HepG2 (cell line): ENCODE data around the gene PTGES3. TPM values are rescaled to one million over a fixed set of nuclear protein-coding genes. Genes with fewer than 3 reads are reported as not detected.

Experiments
- ATAC-seq: fragments of 200-7000 bp; cut with Tn5 transposase; 3 replicates; pipeline ENCODE4 v1.9.1; 2020; ENCODE audit warnings: mild to moderate bottlenecking, moderate library complexity
- BruUV-seq: library from RNA; stranded (reverse); fragments of 400-500 nt; replicated peaks from 2 replicates; lab custom pipeline; 2021; lab: Mats Ljungman, UMichigan
- CTCF ChIA-PET: fragments of 300-600 bp; formaldehyde crosslinking; extraction: SDS; loops from one replicate; lab custom pipeline; 2021; ENCODE audit warnings: low total read pairs, inconsistent platforms, low intra/inter-chr PET ratio; lab: Yijun Ruan, JAX
- POLR2A ChIA-PET: fragments of 350-600 bp; sonication (Branson Sonifier 250); formaldehyde crosslinking; loops from one replicate; lab custom pipeline; 2020; ENCODE audit warnings: antibody characterized with exemption, inconsistent platforms; lab: Yijun Ruan, JAX
- DNase-seq: peaks from one replicate; pipeline ENCODE4 v3.0.0-alpha.2; 2015; ENCODE audit warnings: low spot score
- FAIRE-seq: peaks from 3 replicates; lab custom pipeline; 2011; peaks lifted over from hg19 to GRCh38; lab: Jason Lieb, UNC
- H2AFZ ChIP-seq: one replicate; pipeline ENCODE4 v1.6.1; 2011; ENCODE audit warnings: low read length, inconsistent platforms
- H3K27ac ChIP-seq: fragments of 300-600 bp; 3 replicates; pipeline ENCODE4 v1.8.0; 2011; ENCODE audit warnings: mixed run types, mild to moderate bottlenecking, mixed read lengths, low read length, inconsistent platforms; ENCODE audit not compliant: insufficient read depth; ENCODE audit errors: extremely low read length
- H3K27me3 ChIP-seq, 2 experiments: fragments of 200-600 bp in 1 of 2; 2 replicates in 1 of 2; 3 replicates in 1 of 2; pipeline versions ENCODE4 v1.6.0 to v1.8.0; 2011; ENCODE audit warnings: low read length in 2 of 2, mild to moderate bottlenecking in 2 of 2, moderate library complexity in 2 of 2, inconsistent platforms in 1 of 2; ENCODE audit not compliant: insufficient read depth in 2 of 2, control insufficient read depth in 1 of 2
- H3K36me3 ChIP-seq, 2 experiments: fragments of 200-600 bp in 1 of 2; replicated peaks in 1 of 2; 2 replicates in 1 of 2; 3 replicates in 1 of 2; pipeline versions ENCODE4 v1.5.1 to v1.8.0; 2011; ENCODE audit warnings: low read length in 2 of 2, inconsistent platforms in 1 of 2; ENCODE audit not compliant: insufficient read depth in 2 of 2, control insufficient read depth in 1 of 2
- H3K4me1 ChIP-seq: 2 replicates; pipeline ENCODE4 v1.5.1; 2012; ENCODE audit warnings: low read length, inconsistent platforms; ENCODE audit not compliant: insufficient read depth
- H3K4me2 ChIP-seq: 2 replicates; pipeline ENCODE4 v1.6.0; 2011; ENCODE audit warnings: low read depth, low read length, inconsistent platforms
- H3K4me3 ChIP-seq, 3 experiments: fragments of 200-600 bp in 1 of 3; sonication (generic), shearing (Covaris generic) in 1 of 3; replicated peaks in 1 of 3; 2 replicates each; pipeline ENCODE4 v1.5.1; 2011 to 2016; ENCODE audit warnings: low read length in 3 of 3, inconsistent platforms in 2 of 3, low read depth in 2 of 3, mild to moderate bottlenecking in 2 of 3, control low read depth in 1 of 3, mixed read lengths in 1 of 3; ENCODE audit not compliant: insufficient read depth in 1 of 3
- H3K79me2 ChIP-seq: one replicate; pipeline ENCODE4 v1.6.1; 2011; ENCODE audit warnings: low read length, inconsistent platforms; ENCODE audit not compliant: insufficient read depth
- H3K9ac ChIP-seq: 2 replicates; pipeline ENCODE4 v1.6.0; 2011; ENCODE audit warnings: mild to moderate bottlenecking, low read depth, low read length, inconsistent platforms; ENCODE audit not compliant: insufficient read depth
- H3K9me3 ChIP-seq: 2 replicates; pipeline ENCODE4 v1.5.1; 2012; ENCODE audit warnings: mild to moderate bottlenecking, low read length
- H4K20me1 ChIP-seq: 2 replicates; pipeline ENCODE4 v1.6.0; 2011; ENCODE audit warnings: inconsistent platforms, mild to moderate bottlenecking, low read length, moderate library complexity; ENCODE audit not compliant: insufficient read depth
- CCDC6 ChIP-seq: sonication (generic); formaldehyde crosslinking; IDR thresholded peaks from 2 replicates; pipeline ENCODE4 v1.8.1; 2022; ENCODE audit warnings: mild to moderate bottlenecking, missing genetic modification reagents, moderate library complexity
- GATAD1 ChIP-seq: IDR thresholded peaks from 2 replicates; pipeline ENCODE4 v1.6.1; 2016; ENCODE audit warnings: missing genetic modification reagents, missing compliant biosample characterization
- MTA3 ChIP-seq: sonication (generic); formaldehyde crosslinking; IDR thresholded peaks from 2 replicates; pipeline ENCODE4 v1.4.0; 2020; ENCODE audit warnings: missing genetic modification reagents
- NFYB ChIP-seq: sonication (generic); formaldehyde crosslinking; IDR thresholded peaks from 2 replicates; pipeline ENCODE4 v1.4.0; 2020; ENCODE audit warnings: missing genetic modification reagents
- PTBP1 ChIP-seq: fragments of 200-400 bp; formaldehyde crosslinking; IDR thresholded peaks from 2 replicates; pipeline ENCODE4 v1.6.1; 2018; ENCODE audit warnings: low read length, low read depth; ENCODE audit not compliant: poor library complexity, severe bottlenecking
- SAP130 ChIP-seq: IDR thresholded peaks from 2 replicates; pipeline ENCODE4 v1.6.1; 2016; ENCODE audit warnings: low read depth
- SMAD3 ChIP-seq: sonication (generic); formaldehyde crosslinking; IDR thresholded peaks from 2 replicates; pipeline ENCODE4 v1.4.0; 2020; ENCODE audit warnings: missing genetic modification reagents
- THYN1 ChIP-seq: sonication (generic); formaldehyde crosslinking; IDR thresholded peaks from 2 replicates; pipeline ENCODE4 v1.8.1; 2023; ENCODE audit warnings: low read depth, mild to moderate bottlenecking, moderate library complexity, missing genetic modification reagents, borderline replicate concordance
- ZC3H13 ChIP-seq: sonication (generic); formaldehyde crosslinking; IDR thresholded peaks from 2 replicates; pipeline ENCODE4 v1.8.1; 2023; ENCODE audit warnings: mild to moderate bottlenecking, missing genetic modification reagents, moderate library complexity
- ZNF326 ChIP-seq: sonication (generic); formaldehyde crosslinking; IDR thresholded peaks from 2 replicates; pipeline ENCODE4 v1.4.0; 2020; ENCODE audit warnings: missing genetic modification reagents, borderline replicate concordance
- ZNF547 ChIP-seq: sonication (generic); formaldehyde crosslinking; IDR thresholded peaks from 2 replicates; pipeline ENCODE4 v1.5.1; 2020; ENCODE audit warnings: mild to moderate bottlenecking, missing genetic modification reagents
- ZNF572 ChIP-seq: sonication (generic); formaldehyde crosslinking; IDR thresholded peaks from 2 replicates; pipeline ENCODE4 v1.5.1; 2020; ENCODE audit warnings: mild to moderate bottlenecking, missing genetic modification reagents
- ZNF7 ChIP-seq: IDR thresholded peaks from 2 replicates; pipeline ENCODE4 v1.6.1; 2016; ENCODE audit warnings: missing biosample characterization, missing genetic modification reagents
- ZNF772 ChIP-seq: sonication (generic); formaldehyde crosslinking; IDR thresholded peaks from 2 replicates; pipeline ENCODE4 v1.5.0; 2020; ENCODE audit warnings: mild to moderate bottlenecking, missing genetic modification reagents
- WGBS: methylation state at CpG from one replicate; pipeline ENCODE4 v1.1.6; 2017; ENCODE audit warnings: low lambda C conversion rate; 5-methylcytosine and 5-hydroxymethylcytosine counted together
- in situ Hi-C: cut with HindIII; loops from 2 replicates; pipeline ENCODE4 v1.10.0; 2017; ENCODE audit warnings: low pct_unique_long_range_greater_than_20kb; ENCODE audit not compliant: extremely low pct_ligation_motif_present
- intact Hi-C: fragments of 100-400 bp; cut with micrococcal nuclease; formaldehyde crosslinking; loops from one replicate; pipeline ENCODE4 v1.10.0; 2022; ENCODE audit not compliant: unreplicated experiment
- polyA plus RNA-seq, 8 experiments: library from polyadenylated mRNA; depleted of rRNA in 3 of 8; stranded (reverse) in 7 of 8; unstranded in 1 of 8; fragments of >200 nt; fragmentation: Illumina TruSeq in 4 of 8; extraction: Trizol in 4 of 8; gene quantifications; 2 replicates each; pipeline versions ENCODE4 v1.2.1 to v1.2.3, GENCODE V29; 2011 to 2016; ENCODE audit warnings: low read depth in 4 of 8, missing spikeins in 1 of 8, mixed read lengths in 1 of 8; ENCODE audit not compliant: insufficient read depth in 1 of 8
- total RNA-seq, 5 experiments: library from RNA; depleted of rRNA; stranded (reverse); fragments of >200 nt; fragmentation: Illumina TruSeq; extraction: Trizol; gene quantifications; 2 replicates each; pipeline ENCODE4 v1.2.3, GENCODE V29; 2016; ENCODE audit warnings: low read depth in 1 of 5
- TF ChIP-seq, protein P1 (sequence below): sonication (generic); formaldehyde crosslinking; IDR thresholded peaks from 2 replicates; pipeline ENCODE4 v1.8.0; 2023; ENCODE audit warnings: mild to moderate bottlenecking, missing genetic modification reagents
- TF ChIP-seq, protein P2 (sequence below): sonication (generic); formaldehyde crosslinking; IDR thresholded peaks from 2 replicates; pipeline ENCODE4 v1.4.0; 2020; ENCODE audit warnings: missing genetic modification reagents
- TF ChIP-seq, protein P3 (sequence below): sonication (generic); formaldehyde crosslinking; IDR thresholded peaks from 2 replicates; pipeline ENCODE4 v1.5.1; 2020; ENCODE audit warnings: mild to moderate bottlenecking, missing genetic modification reagents
- TF ChIP-seq, protein P4 (sequence below): sonication (generic); formaldehyde crosslinking; conservative IDR thresholded peaks from 2 replicates; pipeline ENCODE4 v1.4.0; 2020; ENCODE audit warnings: missing genetic modification reagents

Gene PTGES3
- total and polyA plus RNA-seq, 2 of the 13 experiments (the other 11 are each of a cell fraction or from before 2014, with no cell fraction given): 54.4 to 159 TPM

DNA sequence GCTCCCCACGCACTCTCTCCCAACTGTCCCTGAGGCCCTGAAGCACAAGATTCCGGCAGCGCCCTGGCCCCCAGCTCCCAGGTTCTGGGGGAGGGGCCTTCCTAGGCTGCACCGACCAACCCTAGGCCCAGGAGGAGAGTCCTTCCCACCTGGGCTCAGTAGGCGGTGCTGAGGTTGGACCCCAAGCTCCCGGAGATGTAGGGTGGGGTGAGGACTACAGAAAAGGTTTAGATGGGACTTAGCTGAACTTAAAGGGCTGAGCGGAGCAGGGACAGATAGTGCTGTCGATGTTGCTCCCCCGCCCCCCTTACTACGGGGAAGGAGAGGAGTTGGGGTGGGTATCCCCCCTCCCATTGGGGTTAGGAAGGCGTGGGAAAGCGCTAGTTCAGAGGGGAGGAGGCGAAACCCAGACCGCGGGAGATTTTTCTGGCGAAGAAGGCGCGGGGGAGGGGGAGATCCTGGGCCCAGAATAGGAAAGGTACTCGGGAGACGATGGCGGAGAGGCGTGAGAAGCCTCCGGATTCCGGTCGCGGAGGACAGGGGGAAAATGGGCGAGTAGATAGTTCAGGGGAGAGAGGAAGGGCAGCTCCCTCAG lies 53.7 kb downstream of the PTGES3 start:
- Histone ChIP-seq H3K4me1 (peaks cover 49% of the 10 kb centered on the region), H3K27me3 (peaks cover 0 to 3% of the 10 kb centered on the region in 2 experiments; a peak in 1 of 5 replicates), H2AFZ (no peak overlapping the region), H3K4me2 (peak overlapping the region; percentile 100), H4K20me1 (no peaks in the 10 kb centered on the region), H3K79me2 (peaks cover 34% of the 10 kb centered on the region), H3K9ac (peak overlapping the region; percentile 77), H3K9me3 (no peaks in the 10 kb centered on the region), H3K27ac (peak overlapping the region; percentile 44), H3K36me3 (peaks cover 0 to 17% of the 10 kb centered on the region in 2 experiments; a peak in 4 of 5 replicates), H3K4me3 (peak overlapping the region; percentile 68 to 92 (median 80))
- BruUV-seq: no TSS peak
- ATAC-seq (peak; percentile 37), DNase-seq (peak; percentile 70), FAIRE-seq (no peak)
- ChIA-PET CTCF (no interaction called here), POLR2A (interaction anchor here (0.6 to 3.9 kb wide), 9 partner anchors 10 to 274 kb away, joined by 3 to 40 read pairs (median 3); partner anchors contain the start of genes ATP5F1B, NACA, PTGES3 and STAT2)
- under 1% methylated on average over 24 of the region's 27 CpGs for WGBS
- in situ Hi-C loops: no loop called here
- intact Hi-C loops: no loop called here
- no peak for TF ChIP-seq SMAD3 (CRISPR knock-in tag)
- TF ChIP-seq, protein P1, sequence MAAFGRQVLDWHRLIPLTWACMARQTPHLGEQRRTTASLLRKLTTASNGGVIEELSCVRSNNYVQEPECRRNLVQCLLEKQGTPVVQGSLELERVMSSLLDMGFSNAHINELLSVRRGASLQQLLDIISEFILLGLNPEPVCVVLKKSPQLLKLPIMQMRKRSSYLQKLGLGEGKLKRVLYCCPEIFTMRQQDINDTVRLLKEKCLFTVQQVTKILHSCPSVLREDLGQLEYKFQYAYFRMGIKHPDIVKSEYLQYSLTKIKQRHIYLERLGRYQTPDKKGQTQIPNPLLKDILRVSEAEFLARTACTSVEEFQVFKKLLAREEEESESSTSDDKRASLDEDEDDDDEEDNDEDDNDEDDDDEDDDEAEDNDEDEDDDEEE: no peak
- TF ChIP-seq, protein P2, sequence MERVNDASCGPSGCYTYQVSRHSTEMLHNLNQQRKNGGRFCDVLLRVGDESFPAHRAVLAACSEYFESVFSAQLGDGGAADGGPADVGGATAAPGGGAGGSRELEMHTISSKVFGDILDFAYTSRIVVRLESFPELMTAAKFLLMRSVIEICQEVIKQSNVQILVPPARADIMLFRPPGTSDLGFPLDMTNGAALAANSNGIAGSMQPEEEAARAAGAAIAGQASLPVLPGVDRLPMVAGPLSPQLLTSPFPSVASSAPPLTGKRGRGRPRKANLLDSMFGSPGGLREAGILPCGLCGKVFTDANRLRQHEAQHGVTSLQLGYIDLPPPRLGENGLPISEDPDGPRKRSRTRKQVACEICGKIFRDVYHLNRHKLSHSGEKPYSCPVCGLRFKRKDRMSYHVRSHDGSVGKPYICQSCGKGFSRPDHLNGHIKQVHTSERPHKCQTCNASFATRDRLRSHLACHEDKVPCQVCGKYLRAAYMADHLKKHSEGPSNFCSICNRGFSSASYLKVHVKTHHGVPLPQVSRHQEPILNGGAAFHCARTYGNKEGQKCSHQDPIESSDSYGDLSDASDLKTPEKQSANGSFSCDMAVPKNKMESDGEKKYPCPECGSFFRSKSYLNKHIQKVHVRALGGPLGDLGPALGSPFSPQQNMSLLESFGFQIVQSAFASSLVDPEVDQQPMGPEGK (CRISPR knock-in tag): peak; percentile 85
- no peak for TF ChIP-seq ZNF547 (CRISPR knock-in tag)
- peak; percentile 25; the same call in 1 of the 2 replicates for TF ChIP-seq CCDC6 (CRISPR knock-in tag)
- no peak for TF ChIP-seq ZNF7 (CRISPR knock-in tag)
- no peak for TF ChIP-seq ZNF772 (CRISPR knock-in tag)
- TF ChIP-seq, protein P3, sequence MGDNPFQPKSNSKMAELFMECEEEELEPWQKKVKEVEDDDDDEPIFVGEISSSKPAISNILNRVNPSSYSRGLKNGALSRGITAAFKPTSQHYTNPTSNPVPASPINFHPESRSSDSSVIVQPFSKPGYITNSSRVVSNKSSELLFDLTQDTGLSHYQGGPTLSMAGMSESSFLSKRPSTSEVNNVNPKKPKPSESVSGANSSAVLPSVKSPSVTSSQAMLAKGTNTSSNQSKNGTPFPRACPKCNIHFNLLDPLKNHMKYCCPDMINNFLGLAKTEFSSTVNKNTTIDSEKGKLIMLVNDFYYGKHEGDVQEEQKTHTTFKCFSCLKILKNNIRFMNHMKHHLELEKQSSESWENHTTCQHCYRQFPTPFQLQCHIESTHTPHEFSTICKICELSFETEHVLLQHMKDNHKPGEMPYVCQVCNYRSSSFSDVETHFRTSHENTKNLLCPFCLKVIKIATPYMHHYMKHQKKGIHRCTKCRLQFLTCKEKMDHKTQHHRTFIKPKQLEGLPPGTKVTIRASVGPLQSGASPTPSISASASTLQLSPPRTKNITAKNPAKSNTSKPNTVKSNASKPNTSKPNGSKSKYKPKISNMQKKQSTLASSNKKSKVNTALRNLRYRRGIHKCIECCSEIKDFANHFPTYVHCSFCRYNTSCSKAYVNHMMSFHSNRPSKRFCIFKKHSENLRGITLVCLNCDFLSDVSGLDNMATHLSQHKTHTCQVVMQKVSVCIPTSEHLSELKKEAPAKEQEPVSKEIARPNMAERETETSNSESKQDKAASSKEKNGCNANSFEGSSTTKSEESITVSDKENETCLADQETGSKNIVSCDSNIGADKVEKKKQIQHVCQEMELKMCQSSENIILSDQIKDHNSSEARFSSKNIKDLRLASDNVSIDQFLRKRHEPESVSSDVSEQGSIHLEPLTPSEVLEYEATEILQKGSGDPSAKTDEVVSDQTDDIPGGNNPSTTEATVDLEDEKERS (CRISPR knock-in tag): 0 out of 2 replicates have a peak, but pooled peaks have one; percentile 27
- no peak for TF ChIP-seq MTA3 (CRISPR knock-in tag)
- TF ChIP-seq ZC3H13 (CRISPR knock-in tag): peak; percentile 35; the same call in 1 of the 2 replicates
- TF ChIP-seq ZNF326: no peak
- peak; percentile 16; the same call in 1 of the 2 replicates for TF ChIP-seq ZNF572 (CRISPR knock-in tag)
- peak; percentile 82 for TF ChIP-seq SAP130 (CRISPR knock-in tag)
- TF ChIP-seq GATAD1 (CRISPR knock-in tag): peak; percentile 52; the same call in 1 of the 2 replicates
- TF ChIP-seq PTBP1: no peak
- TF ChIP-seq NFYB (CRISPR knock-in tag): 0 out of 2 replicates have a peak, but pooled peaks have one; percentile 31
- TF ChIP-seq, protein P4, sequence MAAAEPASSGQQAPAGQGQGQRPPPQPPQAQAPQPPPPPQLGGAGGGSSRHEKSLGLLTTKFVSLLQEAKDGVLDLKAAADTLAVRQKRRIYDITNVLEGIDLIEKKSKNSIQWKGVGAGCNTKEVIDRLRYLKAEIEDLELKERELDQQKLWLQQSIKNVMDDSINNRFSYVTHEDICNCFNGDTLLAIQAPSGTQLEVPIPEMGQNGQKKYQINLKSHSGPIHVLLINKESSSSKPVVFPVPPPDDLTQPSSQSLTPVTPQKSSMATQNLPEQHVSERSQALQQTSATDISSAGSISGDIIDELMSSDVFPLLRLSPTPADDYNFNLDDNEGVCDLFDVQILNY (CRISPR knock-in tag): no peak
- no peak for TF ChIP-seq THYN1
